IMR-90 (cell line): Measurements from ENCODE around the gene PHF21A. TPM values are rescaled to one million over a fixed set of nuclear protein-coding genes. Genes with fewer than 3 reads are reported as not detected.
A peak's percentile ranks its signal among the peaks of the same experiment; 100 is the strongest.

Experiments
- ATAC-seq: fragments of 200-7000 bp; cut with Tn5 transposase; 2 replicates; pipeline ENCODE4 v1.9.1; 2020; ENCODE audit warnings: low read depth, mild to moderate bottlenecking, moderate library complexity
- BruUV-seq: library from RNA; stranded (reverse); fragments of 400-500 nt; replicated peaks from 2 replicates; lab custom pipeline; 2021; lab: Mats Ljungman, UMichigan
- CTCF ChIA-PET: fragments of 300-600 bp; formaldehyde crosslinking; extraction: SDS; loops from one replicate; lab custom pipeline; 2021; ENCODE audit warnings: antibody characterized with exemption; lab: Yijun Ruan, JAX
- POLR2A ChIA-PET: fragments of 300-600 bp; sonication (Branson Sonifier 250); formaldehyde crosslinking; loops from one replicate; lab custom pipeline; 2022; ENCODE audit warnings: antibody characterized with exemption; ENCODE audit not compliant: unreplicated experiment; lab: Charles Lee
- DNase-seq: peaks from one replicate; pipeline ENCODE4 v3.0.0; 2013
- H2AFZ ChIP-seq: replicated peaks from 2 replicates; pipeline ENCODE3; 2013; ENCODE audit warnings: low read length, mild to moderate bottlenecking; ENCODE audit not compliant: poor library complexity
- H2AK5ac ChIP-seq: 2 replicates; pipeline ENCODE4 v1.6.1; 2013; ENCODE audit warnings: low read depth, low read length, inconsistent platforms
- H2AK9ac ChIP-seq: replicated peaks from 2 replicates; pipeline ENCODE3; 2013; ENCODE audit warnings: mild to moderate bottlenecking, low read depth, low read length, moderate library complexity; ENCODE audit not compliant: poor library complexity
- H2BK120ac ChIP-seq: 2 replicates; pipeline ENCODE4 v1.6.1; 2013; ENCODE audit warnings: low read depth, low read length, inconsistent platforms
- H2BK15ac ChIP-seq: 3 replicates; pipeline ENCODE4 v1.6.1; 2013; ENCODE audit warnings: low read depth, low read length, inconsistent platforms
- H2BK20ac ChIP-seq: 2 replicates; pipeline ENCODE4 v1.6.1; 2013; ENCODE audit warnings: low read depth, mild to moderate bottlenecking, inconsistent platforms, low read length, moderate library complexity
- H2BK5ac ChIP-seq: 2 replicates; pipeline ENCODE4 v1.6.1; 2013; ENCODE audit warnings: mild to moderate bottlenecking, low read depth, low read length, inconsistent platforms; ENCODE audit not compliant: poor library complexity, severe bottlenecking
- H3K14ac ChIP-seq: replicated peaks from 2 replicates; pipeline ENCODE4 v1.6.1; 2013; ENCODE audit warnings: low read depth, low read length, inconsistent platforms
- H3K18ac ChIP-seq: 2 replicates; pipeline ENCODE4 v1.6.1; 2013; ENCODE audit warnings: low read depth, low read length, control low read depth
- H3K23ac ChIP-seq: 2 replicates; pipeline ENCODE4 v1.6.1; 2013; ENCODE audit warnings: low read depth, low read length, inconsistent platforms
- H3K27ac ChIP-seq: 2 replicates; pipeline ENCODE4 v1.5.1; 2013; ENCODE audit warnings: mild to moderate bottlenecking, control low read depth, low read length; ENCODE audit not compliant: insufficient read depth
- H3K27me3 ChIP-seq: 2 replicates; pipeline ENCODE4 v1.6.1; 2013; ENCODE audit warnings: low read length; ENCODE audit not compliant: control insufficient read depth, insufficient read depth
- H3K36me3 ChIP-seq: 2 replicates; pipeline ENCODE4 v1.6.1; 2013; ENCODE audit warnings: low read length, mixed read lengths; ENCODE audit not compliant: control insufficient read depth, insufficient read depth
- H3K4ac ChIP-seq: 2 replicates; pipeline ENCODE4 v1.6.1; 2013; ENCODE audit warnings: low read depth, low read length, inconsistent platforms
- H3K4me1 ChIP-seq: 2 replicates; pipeline ENCODE4 v1.6.1; 2013; ENCODE audit warnings: low read length, mixed read lengths; ENCODE audit not compliant: control insufficient read depth, insufficient read depth
- H3K4me2 ChIP-seq: 2 replicates; pipeline ENCODE4 v1.6.1; 2013; ENCODE audit warnings: low read depth, mild to moderate bottlenecking, control low read depth, low read length, moderate library complexity
- H3K4me3 ChIP-seq: 2 replicates; pipeline ENCODE4 v1.5.1; 2013; ENCODE audit warnings: low read depth, mild to moderate bottlenecking, control low read depth, low read length, moderate library complexity; ENCODE audit not compliant: insufficient read depth
- H3K56ac ChIP-seq: 2 replicates; pipeline ENCODE4 v1.6.1; 2013; ENCODE audit warnings: low read length, inconsistent platforms; ENCODE audit not compliant: insufficient read depth; ENCODE audit errors: extremely low read depth
- H3K79me1 ChIP-seq, 2 experiments: 2 replicates each; pipeline ENCODE4 v1.6.1; 2013; ENCODE audit warnings: low read length in 2 of 2, inconsistent platforms in 1 of 2, low read depth in 1 of 2
- H3K9ac ChIP-seq: 2 replicates; pipeline ENCODE4 v1.6.1; 2013; ENCODE audit warnings: low read depth, low read length, control low read depth
- H3K9me1 ChIP-seq: 2 replicates; pipeline ENCODE4 v1.6.1; 2013; ENCODE audit warnings: low read length, inconsistent platforms; ENCODE audit not compliant: insufficient read depth
- H3K9me3 ChIP-seq: 2 replicates; pipeline ENCODE4 v1.6.1; 2013; ENCODE audit warnings: low read length; ENCODE audit not compliant: control insufficient read depth, insufficient read depth
- H4K20me1 ChIP-seq: 2 replicates; pipeline ENCODE4 v1.6.1; 2013; ENCODE audit warnings: low read length, inconsistent platforms; ENCODE audit not compliant: insufficient read depth
- H4K5ac ChIP-seq: 2 replicates; pipeline ENCODE4 v1.6.1; 2013; ENCODE audit warnings: mild to moderate bottlenecking, low read depth, low read length, control low read depth
- H4K8ac ChIP-seq, 2 experiments: 2 replicates each; pipeline ENCODE4 v1.6.1; 2013; ENCODE audit warnings: low read depth in 2 of 2, low read length in 2 of 2, control low read depth in 1 of 2, inconsistent platforms in 1 of 2
- H4K91ac ChIP-seq: 2 replicates; pipeline ENCODE4 v1.6.1; 2013; ENCODE audit warnings: low read depth, low read length, inconsistent platforms; ENCODE audit not compliant: insufficient read depth
- BHLHE40 ChIP-seq: fragments of 150-350 bp; IDR thresholded peaks from 2 replicates; pipeline ENCODE4 v1.6.1; 2016; ENCODE audit warnings: mild to moderate bottlenecking, low read depth, low read length
- CEBPB ChIP-seq: IDR thresholded peaks from 2 replicates; pipeline ENCODE4 v1.6.1; 2012; ENCODE audit warnings: low read depth, low read length, improper control_type of control experiment
- CHD1 ChIP-seq: IDR thresholded peaks from 2 replicates; pipeline ENCODE4 v1.6.1; 2012; ENCODE audit warnings: low read depth, low read length, improper control_type of control experiment
- FOS ChIP-seq: fragments of 150-350 bp; IDR thresholded peaks from 2 replicates; pipeline ENCODE4 v1.6.1; 2016; ENCODE audit warnings: low read depth, low read length
- MAFK ChIP-seq: IDR thresholded peaks from 2 replicates; pipeline ENCODE4 v1.6.1; 2012; ENCODE audit warnings: low read depth, low read length, improper control_type of control experiment
- MAZ ChIP-seq: IDR thresholded peaks from 2 replicates; pipeline ENCODE4 v1.6.1; 2012; ENCODE audit warnings: low read depth, mild to moderate bottlenecking, low read length, improper control_type of control experiment, moderate library complexity, borderline replicate concordance
- MXI1 ChIP-seq: IDR thresholded peaks from 2 replicates; pipeline ENCODE4 v1.6.1; 2012; ENCODE audit warnings: low read depth, mild to moderate bottlenecking, low read length, moderate library complexity, borderline replicate concordance
- NFE2L2 ChIP-seq: fragments of 150-350 bp; IDR thresholded peaks from 2 replicates; pipeline ENCODE4 v1.6.1; 2016; ENCODE audit warnings: low read depth, mild to moderate bottlenecking, low read length
- POLR2A ChIP-seq: IDR thresholded peaks from 2 replicates; pipeline ENCODE4 v1.6.1; 2012; ENCODE audit warnings: mild to moderate bottlenecking, low read depth, low read length
- RAD21 ChIP-seq: IDR thresholded peaks from 2 replicates; pipeline ENCODE4 v1.6.1; 2012; ENCODE audit warnings: low read length, improper control_type of control experiment
- RCOR1 ChIP-seq: IDR thresholded peaks from 2 replicates; pipeline ENCODE4 v1.6.1; 2012; ENCODE audit warnings: mild to moderate bottlenecking, low read length, improper control_type of control experiment; ENCODE audit not compliant: insufficient replicate concordance
- RFX5 ChIP-seq: IDR thresholded peaks from 2 replicates; pipeline ENCODE4 v1.8.0; 2012; ENCODE audit warnings: low read depth, mild to moderate bottlenecking, low read length, moderate library complexity
- SMC3 ChIP-seq: fragments of 150-350 bp; IDR thresholded peaks from 2 replicates; pipeline ENCODE4 v1.6.1; 2016; ENCODE audit warnings: low read depth, mild to moderate bottlenecking, antibody characterized with exemption, low read length, moderate library complexity
- USF2 ChIP-seq: fragments of 150-350 bp; IDR thresholded peaks from 2 replicates; pipeline ENCODE4 v1.6.1; 2017; ENCODE audit warnings: mild to moderate bottlenecking, antibody characterized with exemption, low read length, low read depth
- WGBS, 2 experiments: methylation state at CpG; one replicate each; pipeline versions ENCODE4 v1.1.5 to v1.1.7; 2013; ENCODE audit warnings: missing lambda C conversion rate in 2 of 2; ENCODE audit not compliant: insufficient read length in 1 of 2; ENCODE audit errors: extremely low coverage in 2 of 2; 5-methylcytosine and 5-hydroxymethylcytosine counted together
- dilution Hi-C: fragments of 300-500 bp; cut with HindIII; formaldehyde crosslinking; loops from one replicate; pipeline ENCODE4 v1.14.3; 2018; ENCODE audit warnings: low sequenced_read_pairs; ENCODE audit not compliant: unreplicated experiment
- in situ Hi-C: fragments of 300-500 bp; cut with MboI; formaldehyde crosslinking; loops from 3 replicates; pipeline ENCODE4 v1.14.3; 2019; ENCODE audit warnings: low sequenced_read_pairs, inconsistent platforms, mixed read lengths
- intact Hi-C: fragments of 100-400 bp; cut with micrococcal nuclease; formaldehyde crosslinking; loops from 2 replicates; pipeline ENCODE4 v1.10.0; 2022
- polyA plus RNA-seq, 3 experiments: library from polyadenylated mRNA; depleted of rRNA; stranded (reverse); fragments of >200 nt; gene quantifications; 2 replicates each; pipeline ENCODE4 v1.2.3, GENCODE V29; 2012; ENCODE audit warnings: low replicate concordance in 1 of 3
- total RNA-seq: library from RNA; depleted of rRNA; stranded (reverse); fragments of >200 nt; gene quantifications from 2 replicates; pipeline ENCODE4 v1.2.3, GENCODE V29; 2012
- TF ChIP-seq, protein P1 (sequence below): conservative IDR thresholded peaks from 2 replicates; pipeline ENCODE4 v1.5.1; 2012; ENCODE audit warnings: mild to moderate bottlenecking, low read depth, low read length, improper control_type of control experiment
- TF ChIP-seq, protein P2 (sequence below): fragments of 150-350 bp; IDR thresholded peaks from 2 replicates; pipeline ENCODE4 v1.6.1; 2016; ENCODE audit warnings: low read depth, mild to moderate bottlenecking, low read length, moderate library complexity, borderline replicate concordance

PHF21A gene
- total and polyA plus RNA-seq, 2 of the 4 experiments (the other 2 are of a cell fraction): 9.0 to 20.6 TPM

DNA sequence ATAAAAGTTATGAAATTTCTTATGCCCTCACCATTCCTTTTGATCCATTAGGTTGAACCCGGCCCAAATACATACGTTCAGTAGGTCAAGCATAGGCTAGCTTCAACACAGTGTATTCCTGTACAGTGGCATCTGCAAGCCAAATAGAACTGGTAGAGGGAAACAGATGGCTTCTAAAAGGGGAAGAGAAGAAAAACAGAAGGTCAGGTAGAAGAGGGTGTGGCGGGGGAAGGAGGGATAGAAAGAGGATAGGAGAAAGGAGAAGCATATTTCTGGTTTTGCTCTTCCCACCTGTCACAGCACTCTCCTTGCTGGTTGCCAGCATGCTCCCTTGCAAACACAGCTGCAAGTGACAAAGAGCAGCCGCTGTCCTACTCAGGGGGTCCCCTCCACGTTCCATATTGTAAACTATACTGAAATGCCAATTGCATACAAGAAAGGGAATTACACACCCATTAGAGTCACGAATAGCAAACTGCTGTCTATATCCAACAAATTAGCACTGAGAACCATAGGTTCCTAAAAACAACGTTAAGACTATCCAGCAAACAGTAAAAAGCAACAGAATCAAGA lies 71.8 kb downstream of the PHF21A start:
- Histone ChIP-seq H4K8ac (no peak overlapping the region), H2BK120ac (no peak overlapping the region), H3K36me3 (no peaks in the 10 kb centered on the region), H4K5ac (no peak overlapping the region), H3K9me1 (peaks cover 3% of the 10 kb centered on the region), H3K9me3 (no peaks in the 10 kb centered on the region), H2AK9ac (no peak overlapping the region), H3K4ac (0 out of 2 replicates have a peak overlapping the region, but pooled peaks have one; percentile 13), H3K4me2 (no peak overlapping the region; the same call in 1 of the 2 replicates), H3K27ac (no peak overlapping the region), H3K4me3 (no peak overlapping the region), H3K79me1 (peaks cover 18 to 43% of the 10 kb centered on the region in 2 experiments; a peak in 3 of 4 replicates), H3K56ac (no peak overlapping the region), H4K91ac (no peak overlapping the region), H2AK5ac (no peak overlapping the region), H3K4me1 (peaks cover 16% of the 10 kb centered on the region), H4K20me1 (peaks cover 11% of the 10 kb centered on the region; the same call in 1 of the 2 replicates), H3K14ac (no peak overlapping the region), H3K23ac (no peak overlapping the region), H2BK5ac (peak overlapping the region; percentile 34), H2AFZ (no peak overlapping the region), H3K18ac (no peak overlapping the region), H3K27me3 (no peaks in the 10 kb centered on the region), H2BK20ac (0 out of 2 replicates have a peak overlapping the region, but pooled peaks have one; percentile 10), H2BK15ac (no peak overlapping the region), H3K9ac (no peak overlapping the region)
- no peak for DNase-seq
- TF ChIP-seq CHD1 (no peak), MAFK (no peak), SMC3 (no peak), CEBPB (no peak), USF2 (no peak), POLR2A (no peak), MAZ (no peak), BHLHE40 (no peak), RCOR1 (no peak), MXI1 (no peak), RAD21 (no peak), FOS (no peak), RFX5 (no peak), NFE2L2 (no peak)
- TF ChIP-seq, protein P1, sequence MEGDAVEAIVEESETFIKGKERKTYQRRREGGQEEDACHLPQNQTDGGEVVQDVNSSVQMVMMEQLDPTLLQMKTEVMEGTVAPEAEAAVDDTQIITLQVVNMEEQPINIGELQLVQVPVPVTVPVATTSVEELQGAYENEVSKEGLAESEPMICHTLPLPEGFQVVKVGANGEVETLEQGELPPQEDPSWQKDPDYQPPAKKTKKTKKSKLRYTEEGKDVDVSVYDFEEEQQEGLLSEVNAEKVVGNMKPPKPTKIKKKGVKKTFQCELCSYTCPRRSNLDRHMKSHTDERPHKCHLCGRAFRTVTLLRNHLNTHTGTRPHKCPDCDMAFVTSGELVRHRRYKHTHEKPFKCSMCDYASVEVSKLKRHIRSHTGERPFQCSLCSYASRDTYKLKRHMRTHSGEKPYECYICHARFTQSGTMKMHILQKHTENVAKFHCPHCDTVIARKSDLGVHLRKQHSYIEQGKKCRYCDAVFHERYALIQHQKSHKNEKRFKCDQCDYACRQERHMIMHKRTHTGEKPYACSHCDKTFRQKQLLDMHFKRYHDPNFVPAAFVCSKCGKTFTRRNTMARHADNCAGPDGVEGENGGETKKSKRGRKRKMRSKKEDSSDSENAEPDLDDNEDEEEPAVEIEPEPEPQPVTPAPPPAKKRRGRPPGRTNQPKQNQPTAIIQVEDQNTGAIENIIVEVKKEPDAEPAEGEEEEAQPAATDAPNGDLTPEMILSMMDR: no peak
- TF ChIP-seq, protein P2, sequence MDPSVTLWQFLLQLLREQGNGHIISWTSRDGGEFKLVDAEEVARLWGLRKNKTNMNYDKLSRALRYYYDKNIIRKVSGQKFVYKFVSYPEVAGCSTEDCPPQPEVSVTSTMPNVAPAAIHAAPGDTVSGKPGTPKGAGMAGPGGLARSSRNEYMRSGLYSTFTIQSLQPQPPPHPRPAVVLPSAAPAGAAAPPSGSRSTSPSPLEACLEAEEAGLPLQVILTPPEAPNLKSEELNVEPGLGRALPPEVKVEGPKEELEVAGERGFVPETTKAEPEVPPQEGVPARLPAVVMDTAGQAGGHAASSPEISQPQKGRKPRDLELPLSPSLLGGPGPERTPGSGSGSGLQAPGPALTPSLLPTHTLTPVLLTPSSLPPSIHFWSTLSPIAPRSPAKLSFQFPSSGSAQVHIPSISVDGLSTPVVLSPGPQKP: no peak
- no peak; the same call in 1 of the 2 replicates for ATAC-seq
- intact Hi-C loops (loop anchor here (5.0 kb wide), 1 partner anchor 68 kb away; no protein-coding TSS in a partner anchor), in situ Hi-C loops (no loop called here), dilution Hi-C loops (no loop called here)
- CTCF ChIA-PET: no interaction called here
- no TSS peak for BruUV-seq
- POLR2A ChIA-PET: no interaction called here
- WGBS, 2 experiments: 40% methylated on average over 1 of the region's 7 CpGs; no CpG with 5 or more reads in 1 of the 2 experiments
